Endothelial cell of umbilical vein (primary cell): ENCODE data around the gene CPNE1. TPM values are rescaled to one million over a fixed set of nuclear protein-coding genes. Genes with fewer than 3 reads are reported as not detected.

ENCODE experiments used
- BruUV-seq: library from RNA; stranded (reverse); fragments of 400-500 nt; replicated peaks from 2 replicates; lab custom pipeline; 2021; lab: Mats Ljungman, UMichigan
- CTCF ChIA-PET: fragments of 300-600, 350-600 bp; sonication (Branson Sonifier 250); formaldehyde crosslinking; loops from one replicate; lab custom pipeline; 2021; ENCODE audit warnings: antibody characterized with exemption, inconsistent platforms; lab: Charles Lee
- POLR2A ChIA-PET: fragments of 300-600, 350-600 bp; sonication (Branson Sonifier 250); formaldehyde crosslinking; loops from one replicate; lab custom pipeline; 2021; ENCODE audit warnings: antibody characterized with exemption, inconsistent platforms; lab: Charles Lee
- DNase-seq: peaks from one replicate; pipeline ENCODE4 v3.0.0-alpha.2; 2011; ENCODE audit warnings: low read depth, low spot score
- FAIRE-seq: peaks from 2 replicates; lab custom pipeline; 2011; peaks lifted over from hg19 to GRCh38; lab: Jason Lieb, UNC
- H2AFZ ChIP-seq: 2 replicates; pipeline ENCODE4 v1.6.0; 2012; ENCODE audit warnings: low read depth, low read length, control low read depth, inconsistent platforms
- H3K27ac ChIP-seq: 2 replicates; pipeline ENCODE4 v1.5.1; 2011; ENCODE audit warnings: low read depth, mild to moderate bottlenecking, control low read depth, low read length, moderate library complexity; ENCODE audit not compliant: insufficient read depth
- H3K27me3 ChIP-seq, 2 experiments: 2 replicates each; pipeline versions ENCODE4 v1.6.0 to v1.6.1; 2011; ENCODE audit warnings: low read length in 2 of 2, mixed read lengths in 1 of 2; ENCODE audit not compliant: control insufficient read depth in 2 of 2, insufficient read depth in 2 of 2
- H3K36me3 ChIP-seq, 2 experiments: 2 replicates in 1 of 2; 3 replicates in 1 of 2; pipeline ENCODE4 v1.5.1; 2011; ENCODE audit warnings: low read length in 2 of 2, mild to moderate bottlenecking in 1 of 2, moderate library complexity in 1 of 2; ENCODE audit not compliant: control insufficient read depth in 2 of 2, insufficient read depth in 2 of 2; ENCODE audit errors: extremely low read depth in 1 of 2
- H3K4me1 ChIP-seq: 3 replicates; pipeline ENCODE4 v1.5.1; 2011; ENCODE audit warnings: mild to moderate bottlenecking, low read length; ENCODE audit not compliant: control insufficient read depth, insufficient read depth; ENCODE audit errors: extremely low read depth
- H3K4me2 ChIP-seq: 2 replicates; pipeline ENCODE4 v1.6.1; 2011; ENCODE audit warnings: low read length, control low read depth, mixed read lengths; ENCODE audit not compliant: insufficient read depth
- H3K4me3 ChIP-seq, 3 experiments: fragments of 200-600 bp in 1 of 3; sonication (generic), shearing (Covaris generic) in 1 of 3; replicated peaks in 1 of 3; 2 replicates each; pipeline ENCODE4 v1.5.1; 2011 to 2016; ENCODE audit warnings: control low read depth in 3 of 3, low read length in 3 of 3, mild to moderate bottlenecking in 2 of 3, inconsistent platforms in 1 of 3, low read depth in 1 of 3, moderate library complexity in 1 of 3; ENCODE audit not compliant: insufficient read depth in 1 of 3
- H3K79me2 ChIP-seq: 2 replicates; pipeline ENCODE4 v1.6.0; 2012; ENCODE audit warnings: low read length, inconsistent platforms; ENCODE audit not compliant: control insufficient read depth, insufficient read depth
- H3K9ac ChIP-seq: replicated peaks from 2 replicates; pipeline ENCODE3; 2011; ENCODE audit warnings: low read length, control low read depth; ENCODE audit not compliant: insufficient read depth; ENCODE audit errors: extremely low read depth
- H3K9me1 ChIP-seq: replicated peaks from 3 replicates; pipeline ENCODE4 v1.6.0; 2011; ENCODE audit warnings: mild to moderate bottlenecking, low read length; ENCODE audit not compliant: control insufficient read depth, insufficient read depth; ENCODE audit errors: extremely low read depth
- H3K9me3 ChIP-seq: replicated peaks from 2 replicates; pipeline ENCODE4 v1.5.1; 2012; ENCODE audit warnings: low read length, inconsistent platforms; ENCODE audit not compliant: control insufficient read depth, insufficient read depth
- H4K20me1 ChIP-seq: replicated peaks from 2 replicates; pipeline ENCODE3; 2011; ENCODE audit warnings: mild to moderate bottlenecking, low read length; ENCODE audit not compliant: control insufficient read depth, insufficient read depth; ENCODE audit errors: extremely low read depth
- CTCF ChIP-seq, 2 donors: IDR thresholded peaks; 1 replicate in 1 of 2; 2 replicates in 1 of 2; pipeline ENCODE4 v1.5.1; 2011; ENCODE audit warnings: low read length in 2 of 2, mild to moderate bottlenecking in 2 of 2, moderate library complexity in 2 of 2, control low read depth in 1 of 2, inconsistent platforms in 1 of 2, low read depth in 1 of 2; ENCODE audit not compliant: insufficient read depth in 1 of 2; ENCODE audit errors: extremely low read depth in 1 of 2
- EZH2 ChIP-seq: IDR thresholded peaks from 2 replicates; pipeline ENCODE4 v1.6.1; 2012; ENCODE audit warnings: borderline replicate concordance, low read depth, mild to moderate bottlenecking, moderate library complexity, low read length, inconsistent platforms; ENCODE audit not compliant: severe bottlenecking
- FOS ChIP-seq: IDR thresholded peaks from 2 replicates; pipeline ENCODE4 v1.6.1; 2011; ENCODE audit warnings: mild to moderate bottlenecking, low read length, moderate library complexity, borderline replicate concordance; ENCODE audit not compliant: insufficient read depth
- GATA2 ChIP-seq: IDR thresholded peaks from 2 replicates; pipeline ENCODE4 v1.7.0; 2011; ENCODE audit warnings: low read depth, mild to moderate bottlenecking, moderate library complexity, mixed read lengths, low read length; ENCODE audit not compliant: insufficient read length, insufficient read depth
- JUN ChIP-seq: IDR thresholded peaks from 2 replicates; pipeline ENCODE4 v1.6.1; 2011; ENCODE audit warnings: borderline replicate concordance, low read depth; ENCODE audit not compliant: insufficient read length, insufficient read depth
- POLR2AphosphoS5 ChIP-seq: IDR thresholded peaks from 2 replicates; pipeline ENCODE4 v1.6.1; 2012; ENCODE audit warnings: low read depth, mild to moderate bottlenecking, control low read depth, low read length, moderate library complexity; ENCODE audit not compliant: insufficient read depth
- dilution Hi-C: fragments of 300-500 bp; cut with MboI; formaldehyde crosslinking; loops from one replicate; pipeline ENCODE4 v1.15.0; 2019; ENCODE audit warnings: low sequenced_read_pairs; ENCODE audit not compliant: extremely low pct_ligation_motif_present
- intact Hi-C: fragments of 100-400 bp; cut with micrococcal nuclease; formaldehyde crosslinking; loops from one replicate; pipeline ENCODE4 v1.10.0; 2022
- polyA plus RNA-seq, 4 experiments: library from polyadenylated mRNA; depleted of rRNA in 3 of 4; stranded (reverse) in 3 of 4; unstranded in 1 of 4; fragments of >200 nt; gene quantifications; 2 replicates each; pipeline versions ENCODE4 v1.2.1 to v1.2.3, GENCODE V29; 2011 to 2012; ENCODE audit warnings: missing spikeins in 1 of 4
- total RNA-seq: library from RNA; stranded (reverse); gene quantifications from 2 replicates; pipeline ENCODE4 v1.2.3, GENCODE V29; 2021

CPNE1 gene
- total and polyA plus RNA-seq, 2 donors (not counting 3 experiments of a cell fraction or from before 2014, with no cell fraction given), result 244 to 316 TPM

GRCh38 chr20:35617397-35618262 is 47.1 kb downstream of the CPNE1 start:
- dilution Hi-C loops, result no loop called here
- no TSS peak for BruUV-seq
- H3K27ac ChIP-seq, result peak overlapping the region; percentile 81
- peaks cover 0 to 2% of the 10 kb centered on the region in 2 experiments for H3K36me3 ChIP-seq
- DNase-seq (peak; percentile 67), FAIRE-seq (peak; percentile 85)
- POLR2A ChIA-PET, result interaction anchor here (0.8 kb wide), 1 partner anchor 162 kb away, joined by 3 read pairs; the partner anchor contains the start of gene CEP250
- H3K9ac ChIP-seq, result peak overlapping the region; percentile 30
- no peaks in the 10 kb centered on the region for H3K9me3 ChIP-seq
- H3K9me1 ChIP-seq, result no peaks in the 10 kb centered on the region
- H3K79me2 ChIP-seq, result no peaks in the 10 kb centered on the region
- CTCF ChIA-PET, result interaction anchor here (0.7 to 5.5 kb wide), 10 partner anchors 12 to 155 kb away, joined by 3 to 28 read pairs (median 6); partner anchors contain the start of gene ERGIC3
- no peak for TF ChIP-seq JUN
- TF ChIP-seq EZH2, result no peak
- peak; percentile 56 for TF ChIP-seq FOS
- peak; percentile 69 for TF ChIP-seq GATA2
- TF ChIP-seq CTCF (IDR thresholded peaks at IDR 0.05; ENCODE audit: extremely low read depth in 1 of 2, insufficient read depth in 1 of 2, low read depth in 1 of 2, low read length in 2 of 2), result peak; percentile 4 to 27
- peak; percentile 25 for TF ChIP-seq POLR2AphosphoS5
- peak overlapping the region; percentile 51 for H3K4me2 ChIP-seq
- no peaks in the 10 kb centered on the region for H3K27me3 ChIP-seq
- intact Hi-C loops, result loop anchor here (2.0 to 10.0 kb wide), 6 partner anchors 17 to 445 kb away; partner anchors contain the start of genes ERGIC3, PROCR, RBM39 and SCAND1
- peak overlapping the region; percentile 30 to 41 (median 37) for H3K4me3 ChIP-seq
- H4K20me1 ChIP-seq, result no peaks in the 10 kb centered on the region
- peaks cover 25% of the 10 kb centered on the region for H3K4me1 ChIP-seq
- peak overlapping the region; percentile 77 for H2AFZ ChIP-seq
